ENCODE data around the gene PDZRN3. TPM values are rescaled to one million over a fixed set of nuclear protein-coding genes. Genes with fewer than 3 reads are reported as not detected.

The PDZRN3 gene
- polyA plus RNA-seq, 1 donor, result 91.6 TPM

- DNase-seq, result no peak
Measured at GRCh38 chr3:73513260-73513659, 111.5 kb downstream of the PDZRN3 start.

- DNase-seq, result no peak
Measured at GRCh38 chr3:73511571-73512525, 112.9 kb downstream of the PDZRN3 start.

GRCh38 chr3:73510784-73511183 lies 114.0 kb downstream of the PDZRN3 start:
- no peak for DNase-seq

- DNase-seq, result no peak
Measured at GRCh38 chr3:73510334-73510733, 114.4 kb downstream of the PDZRN3 start.

GRCh38 chr3:73509816-73510215 lies 114.9 kb downstream of the PDZRN3 start:
- DNase-seq, result no peak

DNA sequence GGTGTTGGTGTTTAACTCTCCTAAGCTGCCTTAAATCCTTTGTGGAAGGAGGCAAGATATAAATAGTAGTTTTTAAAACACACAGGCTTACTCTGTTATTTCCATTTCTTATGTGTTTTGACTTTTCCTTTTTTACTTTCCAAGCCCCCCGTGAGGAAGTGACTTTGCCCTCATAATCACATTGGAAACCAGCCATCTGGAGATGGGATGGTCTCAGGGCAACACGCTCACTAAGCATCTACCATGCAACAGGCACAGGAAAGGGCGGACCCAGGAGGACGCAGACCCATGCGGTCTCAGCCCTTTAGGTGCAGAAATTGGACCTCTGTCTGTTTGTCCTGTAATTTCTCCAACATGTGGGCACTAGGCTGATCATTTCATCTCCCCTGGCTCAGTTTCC lies 115.7 kb downstream of the PDZRN3 start:
- no peak for DNase-seq

DNA sequence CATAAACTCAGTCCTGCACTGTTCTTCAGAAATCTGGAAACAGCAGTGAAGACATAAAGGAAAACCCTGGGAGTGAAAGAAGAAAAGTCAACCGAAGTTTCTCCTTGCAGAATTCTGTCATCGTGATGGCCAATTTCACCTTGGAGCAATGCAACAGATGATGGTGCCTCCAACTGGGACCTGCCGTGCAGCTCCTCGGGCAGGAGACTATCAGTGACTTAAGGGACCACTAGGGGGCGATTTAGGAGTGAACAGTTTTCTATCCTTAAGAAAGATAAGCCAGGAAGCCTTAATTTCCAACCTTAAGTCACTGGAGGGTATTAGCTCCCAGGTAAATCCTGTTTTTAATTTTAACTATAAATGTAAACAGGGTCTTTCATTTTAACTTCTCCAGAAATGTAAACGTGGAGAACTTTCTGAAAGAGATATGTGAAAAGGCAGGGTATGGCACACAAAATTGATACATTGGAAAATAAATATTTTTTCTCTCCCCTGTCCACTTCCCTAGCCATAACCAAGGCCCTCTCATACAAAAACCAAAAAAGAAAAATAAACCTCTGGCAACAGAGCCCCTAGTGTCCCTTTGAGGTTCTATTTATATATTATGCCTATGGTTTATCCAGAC lies 116.3 kb downstream of the PDZRN3 start:
- DNase-seq, result peak; percentile 57

GRCh38 chr3:73504852-73505251 lies 119.9 kb downstream of the PDZRN3 start:
- no peak for DNase-seq

- no peak for DNase-seq
Measured at GRCh38 chr3:73504239-73504638, 120.5 kb downstream of the PDZRN3 start.

- DNase-seq, result no peak
Measured at GRCh38 chr3:73503781-73504180, 121.0 kb downstream of the PDZRN3 start.

DNA sequence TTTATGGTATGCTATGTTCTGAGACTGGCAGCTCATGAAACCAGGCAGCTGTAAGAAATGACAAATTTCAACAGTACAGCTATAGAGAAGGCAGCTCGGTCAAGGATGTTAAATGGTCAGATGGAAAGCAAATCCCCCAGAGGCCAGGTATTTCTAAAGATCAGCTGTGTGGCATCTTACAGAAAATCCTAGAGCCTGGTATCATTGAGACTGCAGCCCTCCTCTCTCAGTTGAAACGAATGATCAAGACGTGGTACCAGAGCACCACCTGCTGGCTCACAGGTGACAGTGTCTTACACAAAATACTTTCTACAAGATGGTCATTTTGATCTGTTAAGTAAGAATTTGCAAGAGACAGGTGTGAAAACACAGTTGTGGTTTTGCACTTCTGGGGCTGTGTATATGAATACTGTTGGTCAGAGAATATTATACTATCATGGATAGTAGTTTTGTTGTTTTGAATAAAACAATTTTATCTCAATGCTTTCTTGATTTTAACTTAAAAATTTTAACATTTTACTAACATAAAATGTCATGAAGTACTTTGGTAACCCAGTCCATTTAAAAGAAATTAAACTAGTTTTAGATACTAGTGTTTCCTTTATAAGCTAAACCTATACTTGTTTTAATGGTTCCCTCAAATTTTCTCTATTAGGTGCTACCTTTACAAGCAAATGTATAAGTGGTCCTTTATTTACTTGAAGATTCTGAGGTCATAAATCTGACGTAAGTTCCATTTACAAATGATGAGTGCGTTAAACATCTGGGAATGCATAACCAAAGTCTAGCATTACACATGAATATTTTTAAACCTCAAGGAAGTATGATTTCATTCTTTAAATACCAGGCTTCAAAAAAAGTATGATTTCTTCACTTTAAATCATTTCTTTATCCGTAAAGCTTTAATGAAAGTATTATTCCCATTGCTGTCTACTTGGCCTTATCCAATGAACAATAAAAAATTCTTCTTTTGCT lies 121.8 kb downstream of the PDZRN3 start:
- peak; percentile 77 for DNase-seq

DNA sequence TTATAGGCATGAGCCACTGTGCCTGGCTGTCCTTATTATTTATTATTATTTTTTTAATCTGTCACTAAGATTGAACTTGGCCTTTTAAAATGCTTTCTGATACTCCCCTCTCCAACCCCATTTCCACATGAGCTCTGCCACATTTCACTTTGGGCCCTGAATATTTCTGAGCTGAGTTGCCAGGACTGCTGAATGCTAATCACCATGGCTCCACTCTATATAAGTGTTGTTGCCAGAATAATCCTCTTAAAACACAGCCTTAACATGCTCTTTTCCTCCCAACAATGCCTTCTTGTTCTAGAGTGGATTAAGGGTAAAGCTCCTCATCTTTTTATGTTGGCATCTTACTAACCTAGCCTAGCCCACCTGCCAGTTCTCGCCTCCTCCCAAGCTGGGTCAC lies 124.4 kb downstream of the PDZRN3 start:
- DNase-seq, result no peak

- DNase-seq, result no peak
Measured at GRCh38 chr3:73499787-73500186, 125.0 kb downstream of the PDZRN3 start.

DNA sequence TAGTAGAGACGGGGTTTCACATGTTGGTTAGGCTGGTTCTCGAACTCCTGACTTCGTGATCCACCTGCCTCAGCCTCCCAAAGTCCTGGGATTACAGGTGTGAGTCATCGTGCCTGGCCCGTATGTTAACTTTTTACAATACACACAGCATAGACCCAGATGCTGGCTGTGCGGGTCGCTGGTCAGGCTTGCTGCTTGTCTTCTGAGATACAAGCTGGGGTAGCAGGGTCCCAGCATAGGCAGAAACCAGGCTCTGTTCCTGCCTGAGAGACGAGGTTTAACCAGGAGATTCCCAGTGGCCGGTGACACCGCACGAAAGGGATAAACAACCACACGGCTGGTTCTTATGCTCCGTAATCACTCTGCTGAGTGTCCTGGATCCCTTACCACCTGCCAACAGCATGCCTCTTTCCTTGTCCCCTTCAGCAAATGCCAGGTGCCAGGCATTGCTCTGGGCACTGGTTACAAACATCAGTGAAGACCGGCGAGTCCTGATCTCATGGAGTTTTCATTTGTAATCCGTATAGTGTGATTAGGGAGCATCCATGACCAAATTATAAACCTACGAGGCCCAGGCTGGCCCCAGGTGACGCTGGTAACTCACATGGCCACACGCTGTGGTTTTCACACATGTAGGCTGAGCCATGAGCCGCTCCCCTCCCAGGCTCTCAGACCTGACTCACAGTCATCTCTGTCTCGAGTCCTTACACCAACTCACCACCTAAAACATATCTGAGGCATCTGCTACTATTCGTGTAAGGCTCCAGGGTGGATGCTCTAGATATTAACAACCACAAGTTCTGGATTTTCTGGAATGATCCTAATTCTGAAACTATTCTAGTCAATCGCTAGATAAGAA lies 125.7 kb downstream of the PDZRN3 start:
- no peak for DNase-seq

GRCh38 chr3:73497646-73498406 lies 126.9 kb downstream of the PDZRN3 start:
- DNase-seq, result no peak

GRCh38 chr3:73493543-73494308 lies 131.0 kb downstream of the PDZRN3 start:
- no peak for DNase-seq

GRCh38 chr3:73492186-73492585 lies 132.6 kb downstream of the PDZRN3 start:
- DNase-seq, result no peak

- no peak for DNase-seq
Measured at GRCh38 chr3:73491287-73491662, 133.5 kb downstream of the PDZRN3 start.

DNA sequence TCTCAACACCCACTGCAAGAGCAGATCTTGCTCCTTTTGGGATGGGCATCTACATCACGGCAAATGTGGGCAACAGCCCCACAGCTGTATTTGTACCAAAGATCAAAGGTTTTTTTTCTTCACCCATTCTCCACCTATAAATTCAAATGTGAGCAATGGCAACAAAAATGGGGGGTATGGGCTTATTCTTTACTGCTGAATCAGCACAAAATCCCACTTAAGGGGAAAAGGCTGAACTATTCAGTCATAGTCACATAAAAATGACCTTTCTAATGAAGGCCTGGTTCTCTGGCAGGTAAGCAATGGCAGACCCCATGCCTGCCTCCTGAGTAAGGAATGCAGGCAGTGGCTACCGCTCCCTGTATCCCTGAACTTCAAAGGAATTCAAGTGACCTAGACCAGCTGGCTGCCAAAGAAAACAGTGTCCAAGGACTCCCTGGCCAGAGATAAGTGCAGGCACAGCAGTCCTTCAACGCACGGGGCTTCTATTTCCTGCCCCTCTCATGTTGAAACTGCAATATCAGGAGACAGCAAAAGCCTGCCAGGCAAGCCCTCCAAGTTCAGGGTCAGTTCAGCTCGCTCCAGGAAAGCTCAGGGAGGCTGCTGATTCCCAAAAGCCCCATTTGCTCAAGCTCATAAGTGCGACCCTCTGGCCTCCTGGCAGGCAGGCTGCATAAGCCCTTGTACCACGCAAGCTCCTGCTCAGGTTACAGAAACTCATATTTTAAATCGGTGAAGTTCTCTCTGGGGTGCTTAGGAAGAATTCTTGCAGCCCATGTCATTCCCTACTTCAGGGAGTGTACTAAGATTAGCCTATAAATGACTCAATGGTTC lies 134.1 kb downstream of the PDZRN3 start:
- no peak for DNase-seq
